ENCODE measurements around the gene DNMT1.

DNA sequence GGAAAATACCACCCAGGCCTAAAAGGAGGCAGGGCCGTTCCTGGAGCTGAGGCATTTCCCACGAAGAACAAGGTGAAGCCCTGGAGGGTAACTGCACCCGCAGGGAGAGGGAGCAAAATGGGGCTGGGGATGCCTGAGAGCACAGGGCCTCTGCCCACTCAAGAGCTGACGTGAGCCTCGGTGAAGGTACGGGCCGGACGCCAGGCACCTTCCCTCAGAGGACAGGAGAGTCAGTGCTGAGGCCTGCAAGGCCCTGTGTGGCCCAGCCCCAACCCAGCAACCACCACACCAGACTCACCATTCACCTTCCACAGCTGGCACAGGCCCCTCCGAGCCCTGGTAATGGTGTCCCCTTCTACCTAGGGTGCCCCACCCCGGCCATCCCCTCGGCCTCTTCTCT is 36.3 kb downstream of the DNMT1 start:
- TF ChIP-seq, protein P1, sequence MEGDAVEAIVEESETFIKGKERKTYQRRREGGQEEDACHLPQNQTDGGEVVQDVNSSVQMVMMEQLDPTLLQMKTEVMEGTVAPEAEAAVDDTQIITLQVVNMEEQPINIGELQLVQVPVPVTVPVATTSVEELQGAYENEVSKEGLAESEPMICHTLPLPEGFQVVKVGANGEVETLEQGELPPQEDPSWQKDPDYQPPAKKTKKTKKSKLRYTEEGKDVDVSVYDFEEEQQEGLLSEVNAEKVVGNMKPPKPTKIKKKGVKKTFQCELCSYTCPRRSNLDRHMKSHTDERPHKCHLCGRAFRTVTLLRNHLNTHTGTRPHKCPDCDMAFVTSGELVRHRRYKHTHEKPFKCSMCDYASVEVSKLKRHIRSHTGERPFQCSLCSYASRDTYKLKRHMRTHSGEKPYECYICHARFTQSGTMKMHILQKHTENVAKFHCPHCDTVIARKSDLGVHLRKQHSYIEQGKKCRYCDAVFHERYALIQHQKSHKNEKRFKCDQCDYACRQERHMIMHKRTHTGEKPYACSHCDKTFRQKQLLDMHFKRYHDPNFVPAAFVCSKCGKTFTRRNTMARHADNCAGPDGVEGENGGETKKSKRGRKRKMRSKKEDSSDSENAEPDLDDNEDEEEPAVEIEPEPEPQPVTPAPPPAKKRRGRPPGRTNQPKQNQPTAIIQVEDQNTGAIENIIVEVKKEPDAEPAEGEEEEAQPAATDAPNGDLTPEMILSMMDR (optimal IDR thresholded peaks at IDR 0.05 in 1 of 3, IDR thresholded peaks at IDR 0.05 in 1 of 3, conservative IDR thresholded peaks at IDR 0.05 in 1 of 3; ENCODE audit: extremely low read depth in 1 of 3, insufficient read depth in 2 of 3, low read length in 3 of 3): no peak
- no peak for TF ChIP-seq EZH2 (IDR thresholded peaks at IDR 0.05; ENCODE audit: low read length)
